NCI-H2081 (cell line): ENCODE measurements around the gene B3GNT2.

Experiments
- DNase-seq, 2 experiments: peaks; one replicate each; lab custom pipeline; 2025; lab: John Stamatoyannopoulos, UW

Gene B3GNT2

DNA sequence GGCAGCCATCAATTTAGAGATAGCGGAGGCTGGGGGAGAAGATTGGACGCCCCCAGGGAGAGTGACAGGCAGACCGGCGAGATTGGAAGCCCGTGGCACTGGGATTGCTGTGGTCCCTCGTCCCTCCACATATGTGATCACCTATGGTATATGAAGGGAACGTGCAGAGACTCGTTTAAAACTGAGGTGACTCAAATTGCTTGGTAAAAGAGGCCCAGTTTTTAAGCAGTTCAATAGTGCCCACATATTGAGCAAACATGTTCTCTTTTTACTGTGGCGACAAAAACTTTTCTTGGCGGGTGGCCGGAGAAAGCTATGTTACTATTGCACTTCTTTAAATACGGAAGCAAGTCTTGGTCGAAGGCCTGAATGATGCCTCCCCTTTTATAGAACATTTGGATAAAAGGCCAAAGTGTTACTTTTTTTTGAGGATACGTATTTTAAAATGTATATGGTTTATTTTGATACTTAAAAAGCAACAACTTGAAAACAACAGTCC is 9.1 kb downstream of the B3GNT2 start:
- no peak for DNase-seq

DNA sequence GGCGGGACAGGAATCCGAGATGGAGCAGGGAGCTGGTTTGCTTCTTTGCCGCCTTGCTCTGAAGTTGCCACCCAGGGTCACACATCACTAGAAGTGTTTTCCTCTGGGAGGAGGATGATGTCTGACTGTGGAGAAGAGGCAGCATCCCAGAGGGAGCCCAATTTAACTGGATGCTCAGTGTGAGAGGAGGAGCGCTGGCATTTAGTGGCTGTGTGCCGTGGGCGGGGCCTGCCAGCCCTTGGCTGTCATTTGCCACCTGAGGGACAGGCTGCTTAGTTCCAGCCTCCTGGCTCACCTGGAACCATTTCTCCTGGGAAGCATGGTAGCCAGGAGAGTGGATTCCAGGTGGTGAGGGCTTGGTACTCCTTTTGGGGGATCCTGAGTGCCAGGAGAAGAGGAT is 9.6 kb downstream of the B3GNT2 start:
- DNase-seq, result no peak

DNA sequence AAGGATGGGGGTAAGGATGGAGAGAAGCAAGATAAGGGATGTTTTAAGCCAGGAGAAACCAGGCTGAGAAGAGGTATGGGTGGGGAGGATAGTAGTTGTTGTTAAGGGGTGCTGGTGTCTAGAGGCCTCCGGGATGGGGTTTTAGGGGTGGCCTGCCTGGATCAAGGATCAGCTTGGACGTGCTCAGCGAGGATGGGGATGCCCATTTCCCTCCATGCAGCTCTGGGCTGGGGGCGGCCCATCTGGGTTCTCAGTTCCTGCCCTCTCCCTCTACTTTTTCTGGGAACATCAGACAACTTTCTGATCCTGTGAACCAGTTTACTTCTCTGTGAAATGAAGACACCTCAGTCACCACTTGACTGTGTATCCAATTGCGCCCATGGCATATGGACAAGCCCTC is 10.1 kb downstream of the B3GNT2 start:
- DNase-seq, result no peak

DNA sequence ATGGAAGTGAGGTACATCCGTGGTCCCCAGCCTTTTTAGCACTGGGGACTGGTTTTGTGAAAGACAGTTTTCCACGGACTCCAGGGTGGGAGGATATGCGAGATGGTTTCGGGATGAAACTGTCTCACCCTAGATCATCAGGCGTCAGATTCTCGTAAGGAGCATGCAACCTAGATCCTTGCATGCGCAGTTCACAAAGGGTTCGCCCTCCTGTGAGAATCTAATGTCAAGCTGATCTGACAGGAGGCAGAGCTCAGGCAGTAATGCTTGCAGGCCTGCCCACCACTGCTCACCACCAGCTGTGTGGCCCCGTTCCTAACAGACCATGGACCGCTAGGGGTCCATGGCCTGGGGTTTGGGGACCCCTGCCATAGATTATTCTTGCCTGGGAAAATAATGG is 11.6 kb downstream of the B3GNT2 start:
- DNase-seq, result no peak

DNA sequence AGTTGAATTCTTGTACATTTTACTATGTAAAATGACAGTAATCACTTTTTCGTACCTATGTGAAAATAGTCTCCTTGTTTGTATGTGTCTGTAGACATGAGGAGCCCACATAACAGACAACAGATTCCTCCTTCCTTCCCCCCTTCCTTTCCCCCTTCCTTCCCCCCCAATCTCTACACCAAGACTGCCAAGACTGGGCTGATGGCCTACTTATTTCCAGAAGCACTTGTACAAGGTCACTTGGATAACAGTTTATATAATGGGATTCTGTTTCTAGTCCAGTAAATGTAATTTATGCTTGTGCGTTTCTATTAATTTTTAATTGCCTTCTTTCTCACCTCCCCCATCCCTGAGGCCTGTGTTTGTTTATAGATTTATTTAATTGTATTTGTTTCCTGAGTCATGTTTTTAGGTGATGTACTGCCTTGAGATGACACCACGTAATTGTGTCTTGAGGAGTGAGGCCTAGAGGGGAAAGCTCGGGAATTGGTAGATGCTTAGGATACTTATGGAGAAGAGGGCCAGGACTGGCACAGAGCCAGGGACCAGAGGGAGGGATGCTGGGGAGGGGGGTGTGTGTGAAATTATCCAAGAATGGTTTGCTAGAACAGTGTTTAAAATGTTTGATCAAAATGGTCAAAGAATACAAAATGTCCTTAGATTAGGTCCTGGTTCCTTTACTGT is 12.3 kb downstream of the B3GNT2 start:
- DNase-seq, result no peak

DNA sequence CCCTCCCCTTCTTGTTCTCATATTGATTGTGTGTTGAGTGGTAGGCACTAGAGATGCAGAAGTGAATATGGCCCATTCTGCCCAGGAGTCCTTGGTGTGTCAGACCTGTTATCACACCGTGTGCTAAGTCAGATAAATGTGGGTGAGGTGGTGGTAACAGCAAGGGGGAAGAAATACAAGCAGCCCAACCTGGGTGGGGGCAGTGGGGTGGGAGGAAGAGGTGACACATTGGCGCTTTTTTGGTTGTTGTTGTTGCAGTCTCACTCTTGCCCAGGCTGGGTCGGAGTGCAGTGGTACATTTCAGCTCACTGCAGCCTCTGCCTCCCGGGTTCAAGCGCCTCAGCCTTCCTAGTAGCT is 12.8 kb downstream of the B3GNT2 start:
- DNase-seq, result no peak

DNA sequence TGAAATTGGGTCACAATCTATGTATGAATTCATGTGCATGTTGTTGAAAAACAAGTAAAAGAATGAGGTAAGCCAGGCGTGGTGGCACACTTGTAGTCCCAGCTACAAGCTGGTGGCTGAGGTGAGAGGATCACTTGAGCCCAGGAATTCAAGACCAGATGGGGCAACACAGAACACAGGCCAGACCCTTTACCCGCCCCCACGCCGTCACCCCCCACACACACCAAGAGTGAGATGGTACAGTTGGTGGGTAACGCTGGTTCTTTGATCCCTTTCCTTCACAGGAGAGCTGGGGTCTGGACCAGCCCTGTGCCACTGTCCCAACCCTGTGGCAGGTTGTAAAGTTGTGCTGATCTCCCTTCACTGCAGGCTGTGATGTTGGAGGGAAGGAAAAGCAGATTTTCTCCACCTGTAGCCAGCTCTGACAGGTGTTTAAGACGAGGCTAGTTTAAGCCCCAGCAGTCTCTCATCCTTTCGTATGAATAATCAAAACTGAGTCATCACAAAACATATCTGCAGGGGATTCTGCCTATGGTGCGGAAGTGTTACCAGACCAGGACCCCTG is 13.6 kb downstream of the B3GNT2 start:
- DNase-seq, result no peak

DNA sequence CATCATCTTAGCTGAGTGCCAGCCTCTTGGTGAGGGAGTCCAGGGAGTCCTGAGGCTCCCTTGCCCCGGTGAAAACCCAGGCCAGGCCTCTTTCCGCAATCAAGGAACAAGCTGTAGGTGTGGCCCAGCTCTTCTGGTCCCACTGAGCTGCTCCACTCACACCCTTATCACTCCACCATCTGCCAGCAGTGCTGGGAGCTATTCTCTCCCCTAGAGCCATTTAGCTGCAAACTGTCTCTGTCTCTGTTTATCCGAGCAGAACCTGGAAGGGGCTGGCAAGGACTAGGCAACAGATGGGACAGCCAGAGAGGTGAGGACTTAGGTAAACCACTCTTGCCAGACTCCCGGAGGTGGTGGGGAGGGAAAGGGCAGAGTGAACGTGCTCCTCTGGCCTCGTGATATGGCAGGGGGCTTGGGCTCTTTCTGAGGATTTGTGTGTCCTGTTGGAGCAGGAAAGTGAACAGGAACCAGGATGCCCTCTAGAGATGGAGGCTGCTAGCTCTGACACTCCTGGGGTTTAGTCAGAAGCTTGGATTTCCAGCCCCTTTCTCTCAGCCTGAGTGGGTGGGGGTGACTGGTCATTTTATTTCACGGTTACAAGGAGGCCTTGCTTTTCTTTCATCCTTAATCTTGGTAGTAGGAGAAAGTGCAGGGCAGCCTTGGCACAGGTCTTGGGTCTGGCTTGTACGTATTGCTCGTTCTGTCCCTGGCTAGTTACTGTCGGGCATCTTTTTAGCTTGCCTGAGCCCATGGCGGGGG is 19.6 kb downstream of the B3GNT2 start:
- peak in 1 of 2 experiments; percentile 9 for DNase-seq

DNA sequence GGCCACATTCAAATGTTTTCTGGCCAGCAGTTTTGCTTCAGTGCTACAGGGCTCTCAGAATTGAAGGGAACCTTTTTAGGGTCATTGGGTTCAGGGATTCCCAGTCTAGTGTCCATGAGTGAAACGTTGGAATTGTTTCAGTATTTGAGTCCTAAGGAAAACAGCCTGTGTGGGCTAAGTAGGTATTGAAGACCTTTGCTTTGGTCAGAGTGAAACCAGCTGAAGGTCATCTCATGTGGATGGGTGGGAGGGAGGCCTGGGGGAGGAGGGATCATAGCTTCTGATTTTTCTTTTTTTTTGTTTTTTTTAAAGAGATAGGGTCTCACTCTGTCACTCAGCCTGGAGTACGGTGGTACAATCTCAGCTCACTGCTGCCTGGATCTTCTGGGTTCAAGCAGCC is 20.2 kb downstream of the B3GNT2 start:
- no peak for DNase-seq

DNA sequence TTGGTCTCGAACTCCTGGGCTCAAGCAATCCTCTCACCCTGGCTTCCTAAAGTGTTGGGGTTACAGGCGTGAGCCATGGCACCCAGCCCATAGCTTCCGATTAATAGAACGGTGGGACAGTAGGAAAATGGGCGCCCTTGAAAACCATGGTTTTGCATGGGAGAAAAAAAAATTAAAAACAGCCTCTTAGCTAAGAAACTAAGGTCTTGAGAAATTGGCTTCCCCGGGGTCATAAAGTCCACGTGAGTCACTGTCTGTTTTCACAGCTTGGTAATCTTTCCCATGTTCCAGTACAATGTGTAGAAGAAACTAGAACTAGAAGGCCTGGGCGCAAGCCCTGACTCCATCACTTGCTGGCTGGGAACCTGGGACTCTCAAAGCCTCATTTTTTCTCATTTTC is 20.7 kb downstream of the B3GNT2 start:
- DNase-seq, result no peak

DNA sequence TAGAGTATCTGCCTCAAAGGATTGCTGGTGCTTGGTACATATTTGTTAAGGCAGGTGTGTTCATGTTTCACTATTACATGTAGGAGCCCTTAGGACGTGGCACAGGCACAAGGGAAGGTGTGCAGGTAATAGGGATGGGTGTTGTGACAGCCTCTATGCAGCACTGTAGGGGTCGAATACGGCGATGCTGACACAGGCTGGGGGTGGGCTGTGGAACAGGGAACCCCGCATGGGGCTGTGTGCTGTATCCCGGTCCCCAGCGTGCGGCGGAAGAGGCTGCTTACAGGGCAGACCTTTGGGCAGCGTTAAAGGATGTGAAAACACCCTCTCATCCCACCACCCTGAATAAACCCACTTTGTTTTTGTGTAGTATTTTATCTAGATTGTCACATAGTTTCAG is 21.5 kb downstream of the B3GNT2 start:
- DNase-seq, result no peak

DNA sequence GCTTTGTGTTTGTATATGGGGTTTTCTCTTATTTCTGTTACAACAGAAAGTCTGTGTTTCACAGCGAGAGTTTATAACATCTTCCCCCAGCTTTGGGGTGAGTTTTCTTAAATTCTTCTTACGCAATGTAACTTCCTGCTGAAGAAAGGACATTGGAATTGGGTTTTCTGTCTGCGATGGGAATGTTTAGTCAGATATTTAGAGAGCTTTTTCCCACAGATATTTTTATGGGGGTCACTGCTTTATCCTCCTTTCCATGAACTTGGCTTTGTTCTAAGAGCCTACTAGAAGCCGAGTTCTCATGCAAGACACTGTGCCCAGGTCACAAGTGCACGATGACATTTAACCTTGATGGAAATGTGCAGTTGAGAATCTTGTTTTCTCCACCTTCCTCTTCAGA is 22.1 kb downstream of the B3GNT2 start:
- no peak for DNase-seq

DNA sequence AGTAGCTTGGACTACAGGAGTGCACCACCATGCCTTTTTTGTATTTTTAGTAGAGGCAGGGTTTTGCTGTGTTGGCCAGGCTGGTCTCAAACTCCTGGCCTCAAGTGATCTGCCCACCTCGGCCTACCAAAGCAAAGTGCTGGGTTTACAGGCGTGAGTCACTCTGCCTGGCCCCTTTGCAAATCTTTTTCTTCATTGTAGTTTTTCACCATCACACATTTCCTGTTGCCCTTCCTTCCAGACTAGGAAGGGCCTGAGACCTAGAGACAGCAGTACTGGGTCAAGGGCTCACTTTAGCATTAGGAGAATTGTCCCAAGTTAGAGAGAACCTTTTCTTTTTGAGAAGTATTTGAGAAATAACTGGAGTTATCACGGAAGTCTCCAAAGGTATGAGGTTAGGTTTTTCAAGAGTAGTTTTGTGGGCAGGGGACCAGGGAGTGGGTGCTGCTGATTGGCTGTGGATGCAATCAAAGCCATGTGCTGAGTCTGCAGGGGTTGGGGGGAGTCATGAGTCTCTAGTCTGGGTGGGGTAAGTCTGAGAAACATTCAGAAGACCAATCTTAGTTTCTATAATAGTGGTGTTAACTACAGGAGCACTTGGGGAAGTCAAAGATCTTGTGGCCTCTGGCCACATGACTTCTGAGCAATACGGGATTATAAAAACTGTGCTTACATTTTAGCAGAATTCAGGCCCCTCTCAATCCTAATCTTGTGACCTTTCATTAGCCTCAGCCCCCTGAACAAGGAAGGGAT is 23.7 kb downstream of the B3GNT2 start:
- DNase-seq, result no peak

DNA sequence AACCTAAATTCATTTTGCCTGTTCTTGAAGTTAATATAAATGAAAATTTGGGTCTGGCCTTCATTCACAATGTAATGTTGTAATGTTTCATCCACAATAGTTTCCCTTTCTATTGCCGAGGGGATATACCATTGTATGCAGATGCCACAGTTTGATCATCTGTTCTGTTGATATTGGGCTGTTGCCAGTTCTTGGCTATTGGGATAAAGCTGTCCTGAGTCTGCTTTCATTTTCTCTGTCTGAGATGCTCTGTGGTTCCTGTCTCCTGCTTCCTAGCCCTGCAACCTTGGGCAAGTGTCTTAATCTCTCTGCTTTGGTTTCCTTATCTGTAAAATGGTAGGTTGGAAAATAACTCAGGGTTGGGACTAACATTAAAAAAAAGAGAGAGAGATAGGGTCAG is 25.2 kb downstream of the B3GNT2 start:
- DNase-seq, result peak in 1 of 2 experiments; percentile 15

DNA sequence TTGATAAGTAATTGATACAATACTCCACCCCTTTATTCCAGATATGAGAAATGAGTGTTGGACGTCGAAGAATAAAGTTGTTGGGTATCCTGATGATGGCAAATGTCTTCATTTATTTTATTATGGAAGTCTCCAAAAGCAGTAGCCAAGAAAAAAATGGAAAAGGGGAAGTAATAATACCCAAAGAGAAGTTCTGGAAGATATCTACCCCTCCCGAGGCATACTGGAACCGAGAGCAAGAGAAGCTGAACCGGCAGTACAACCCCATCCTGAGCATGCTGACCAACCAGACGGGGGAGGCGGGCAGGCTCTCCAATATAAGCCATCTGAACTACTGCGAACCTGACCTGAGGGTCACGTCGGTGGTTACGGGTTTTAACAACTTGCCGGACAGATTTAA is 26.3 kb downstream of the B3GNT2 start:
- DNase-seq, result no peak

DNA sequence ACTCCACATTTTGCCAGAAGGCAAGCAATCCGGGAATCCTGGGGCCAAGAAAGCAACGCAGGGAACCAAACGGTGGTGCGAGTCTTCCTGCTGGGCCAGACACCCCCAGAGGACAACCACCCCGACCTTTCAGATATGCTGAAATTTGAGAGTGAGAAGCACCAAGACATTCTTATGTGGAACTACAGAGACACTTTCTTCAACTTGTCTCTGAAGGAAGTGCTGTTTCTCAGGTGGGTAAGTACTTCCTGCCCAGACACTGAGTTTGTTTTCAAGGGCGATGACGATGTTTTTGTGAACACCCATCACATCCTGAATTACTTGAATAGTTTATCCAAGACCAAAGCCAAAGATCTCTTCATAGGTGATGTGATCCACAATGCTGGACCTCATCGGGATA is 26.8 kb downstream of the B3GNT2 start:
- DNase-seq, result no peak

DNA sequence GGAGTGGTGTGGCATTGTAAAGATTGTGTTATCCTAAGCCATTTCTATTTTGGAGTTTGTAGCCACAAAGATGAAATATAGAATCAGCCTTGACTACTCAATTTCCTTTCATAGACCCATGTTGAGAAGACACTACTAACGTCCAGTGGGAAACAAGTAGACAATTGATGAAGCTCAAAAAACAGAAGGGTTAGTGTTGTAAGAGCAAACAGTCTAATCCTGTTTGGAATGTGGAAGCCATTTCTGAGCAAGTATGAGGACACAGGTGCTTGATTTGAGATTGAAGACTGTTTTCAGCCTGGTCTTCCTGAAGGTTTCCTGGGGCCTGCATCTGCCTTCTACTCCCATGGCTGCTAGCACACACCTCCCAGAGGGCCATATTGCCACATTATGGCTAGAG is 29.1 kb downstream of the B3GNT2 start:
- DNase-seq, result no peak

DNA sequence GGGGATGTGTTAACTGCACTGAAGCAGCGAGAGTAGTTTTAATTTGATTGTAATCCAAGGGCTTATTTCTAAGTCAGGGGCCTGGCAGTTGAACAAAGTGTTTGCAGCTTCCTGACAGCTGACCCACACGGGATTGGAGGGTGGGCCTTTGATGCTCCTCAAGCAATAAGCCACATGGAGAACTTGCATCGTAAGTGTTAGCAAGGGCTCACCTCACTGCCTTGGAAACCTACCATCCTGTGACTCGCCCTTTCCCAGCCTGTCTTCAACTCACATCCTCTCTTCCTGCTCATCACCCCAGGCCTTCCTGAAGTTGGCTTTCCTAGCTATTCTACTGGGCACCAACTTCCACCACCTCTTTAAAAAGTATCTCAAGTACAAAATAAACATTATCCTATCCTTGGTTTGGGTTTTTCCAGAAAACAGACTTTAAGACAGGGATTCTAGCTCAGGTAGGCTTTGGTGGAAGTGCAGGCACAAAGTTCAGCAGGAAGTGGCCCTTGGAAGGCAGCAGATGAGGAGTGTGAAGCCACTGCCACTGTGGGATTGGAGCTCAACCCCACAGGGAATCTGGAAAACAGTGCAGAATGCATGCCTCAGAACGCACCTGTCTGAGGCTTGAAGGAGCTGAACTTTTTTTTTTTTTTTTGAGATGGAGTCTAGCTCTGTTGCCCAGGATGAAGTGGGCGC is 31.6 kb downstream of the B3GNT2 start:
- no peak for DNase-seq

DNA sequence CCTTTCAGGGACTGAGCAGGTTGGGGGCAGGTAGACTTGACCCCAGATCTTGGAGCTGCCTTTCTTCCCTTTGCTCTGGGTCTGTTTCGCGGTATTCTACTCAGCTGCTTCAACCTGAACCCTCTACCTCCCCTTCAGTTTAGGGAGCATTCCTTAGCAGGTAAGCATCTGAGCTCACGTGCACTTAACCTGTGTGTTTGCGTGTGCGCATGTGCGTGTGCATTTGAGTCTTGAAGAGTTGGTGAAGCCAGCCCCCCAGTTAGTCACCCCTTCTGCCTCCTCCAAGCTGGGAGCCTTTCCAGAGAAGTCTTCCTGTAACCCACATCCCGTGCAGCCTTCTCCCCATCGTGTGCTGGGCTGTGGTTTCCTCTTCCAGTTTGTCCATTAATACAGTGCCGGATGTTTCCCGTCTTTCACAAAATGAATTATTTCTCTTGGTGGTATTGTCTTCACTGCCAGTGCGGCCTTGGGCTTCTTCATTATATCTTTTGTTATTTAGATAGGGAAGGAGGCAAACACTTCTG is 33.2 kb downstream of the B3GNT2 start:
- no peak for DNase-seq

DNA sequence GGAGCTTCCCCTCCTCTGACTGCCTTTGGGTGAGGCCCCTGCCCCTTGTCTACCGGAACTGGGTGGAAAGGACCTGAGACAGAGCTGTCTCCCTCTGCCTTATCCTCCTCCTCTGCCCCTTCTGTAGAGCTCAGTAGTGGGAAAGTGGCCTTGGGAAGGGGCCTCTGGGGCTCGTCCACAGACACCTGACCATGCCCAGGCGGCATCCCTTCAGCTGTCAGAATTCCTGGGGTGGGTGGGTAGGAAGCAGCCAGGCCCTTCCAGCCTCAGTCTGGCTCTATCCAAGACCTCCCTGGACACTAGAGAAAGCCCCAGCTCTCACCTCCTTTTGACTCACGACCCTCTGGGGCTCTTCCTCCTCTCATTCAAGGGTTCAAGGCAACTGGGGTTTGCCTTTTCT is 35.6 kb downstream of the B3GNT2 start:
- no peak for DNase-seq

DNA sequence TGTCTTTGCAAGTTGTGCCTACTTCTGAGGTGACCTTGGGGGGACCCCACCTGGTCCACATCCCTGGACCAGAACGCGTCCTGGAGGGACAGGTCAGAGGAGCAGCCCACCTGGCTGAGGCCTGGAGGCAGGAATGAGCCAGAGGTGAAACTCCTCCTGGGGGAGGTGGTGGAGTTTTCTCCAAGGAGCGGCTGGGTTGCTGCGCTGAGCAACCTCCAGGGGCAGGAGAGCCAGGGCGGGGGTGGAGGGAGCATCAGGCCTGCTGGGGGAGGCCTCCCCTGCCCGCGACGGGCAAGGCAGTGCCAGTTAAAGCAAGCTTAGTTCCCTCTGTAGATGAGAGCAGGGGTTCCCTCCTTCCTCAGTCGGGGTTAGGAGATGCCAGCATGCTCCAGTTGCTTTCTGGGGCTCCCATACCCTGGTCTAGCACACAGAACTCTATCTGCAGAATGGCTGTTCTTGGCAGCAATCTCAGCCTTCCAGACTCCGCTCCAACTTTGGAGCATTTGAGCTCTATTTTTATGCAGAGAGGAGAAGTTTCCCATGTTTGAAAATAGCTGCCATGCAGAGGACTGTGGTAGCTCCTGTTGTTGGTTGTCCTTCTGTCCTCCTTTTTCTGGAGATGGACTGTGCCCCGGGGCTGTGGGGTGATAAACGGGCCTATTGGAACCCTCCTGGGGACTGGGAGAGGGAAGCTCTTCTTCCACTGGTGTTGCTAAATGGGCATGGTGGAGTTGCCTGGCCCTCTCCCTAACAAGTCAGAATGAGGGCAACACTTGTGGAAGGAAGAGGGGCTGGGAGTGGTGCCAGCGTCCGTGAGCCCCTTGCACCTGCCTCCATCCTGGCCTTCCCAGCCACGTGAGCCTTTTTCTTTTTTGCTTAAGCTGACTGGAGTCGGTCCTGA is 39.1 kb downstream of the B3GNT2 start:
- no peak for DNase-seq
